ENCODE results near the gene TCF7L2. TPM values are rescaled to one million over a fixed set of nuclear protein-coding genes. Genes with fewer than 3 reads are reported as not detected.

Gene TCF7L2
- polyA plus RNA-seq, 3 donors: 2.1 to 23.5 (median 6.1) TPM

DNA sequence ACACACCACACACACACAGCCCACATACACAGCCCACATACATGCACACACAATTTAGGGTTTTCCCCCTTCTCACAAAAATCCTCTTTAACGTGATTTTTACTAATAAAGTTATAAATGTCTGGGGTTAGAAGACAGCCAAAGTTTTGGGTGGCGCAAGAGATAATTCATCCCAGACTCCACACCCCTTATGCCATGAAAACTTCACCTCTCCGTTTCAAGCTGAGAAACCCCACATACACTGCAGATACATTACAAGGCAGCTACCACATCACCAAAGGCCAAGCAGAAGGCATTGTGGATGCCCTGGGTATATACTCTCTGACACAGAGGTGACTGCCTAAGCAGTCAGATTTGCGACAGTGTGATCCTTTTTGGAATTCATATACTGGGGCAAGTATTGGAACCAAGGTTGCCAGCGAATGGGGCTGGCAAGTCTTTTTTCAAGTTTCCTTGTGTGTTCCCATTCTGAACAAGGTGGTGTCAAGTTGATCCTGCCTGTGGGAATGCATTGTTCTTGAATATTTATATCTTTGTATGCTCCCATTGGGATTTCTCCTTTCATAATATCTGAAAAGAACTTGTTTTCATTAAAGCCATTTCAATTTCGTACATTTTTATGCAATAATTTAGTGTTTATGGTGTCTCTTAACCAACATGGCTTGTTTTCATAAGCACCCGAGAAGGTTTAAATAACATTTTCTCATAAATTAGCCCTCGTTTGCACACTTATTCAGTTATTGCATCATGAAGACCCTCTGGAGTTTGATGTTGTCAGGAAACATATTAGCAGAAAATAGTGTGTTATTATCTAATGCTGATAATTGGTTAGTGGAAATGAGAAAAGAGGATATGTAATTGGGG is 130.2 kb downstream of the TCF7L2 start:
- Histone ChIP-seq H4K20me1 (ENCODE audit: insufficient read depth, low read length) (peaks cover 96% of the 10 kb centered on the region), H3K27me3 (ENCODE audit: control insufficient read depth in 2 of 2, insufficient read depth in 2 of 2, low read length in 2 of 2) (no peaks in the 10 kb centered on the region), H3K4me3 (replicated peaks in 1 of 3; ENCODE audit: low read depth in 2 of 3, low read length in 3 of 3) (no peak overlapping the region), H3K9me3 (replicated peaks in 1 of 2; ENCODE audit: control insufficient read depth in 1 of 2, insufficient read depth in 1 of 2, low read length in 2 of 2) (no peaks in the 10 kb centered on the region), H2AFZ (ENCODE audit: insufficient read depth, low read depth, low read length, poor library complexity, severe bottlenecking) (no peak overlapping the region), H3K79me2 (ENCODE audit: insufficient read depth, low read length) (no peaks in the 10 kb centered on the region), H3K4me2 (replicated peaks; ENCODE audit: extremely low read depth, low read length, poor library complexity, severe bottlenecking) (no peak overlapping the region), H3K27ac (ENCODE audit: low read depth in 1 of 2, low read length in 2 of 2) (no peak overlapping the region), H3K36me3 (replicated peaks in 1 of 2; ENCODE audit: control insufficient read depth in 1 of 2, insufficient read depth in 2 of 2, low read length in 2 of 2) (no peaks in the 10 kb centered on the region), H3K9ac (ENCODE audit: insufficient read depth, low read length, poor library complexity, severe bottlenecking) (no peak overlapping the region), H3K4me1 (ENCODE audit: control insufficient read depth in 1 of 2, insufficient read depth in 2 of 2, low read length in 2 of 2) (no peaks in the 10 kb centered on the region)
- 100% methylated on average over 3 of the region's 8 CpGs for WGBS (ENCODE audit: insufficient coverage)
- Mint-ChIP-seq H3K9me3 (no peaks in the 10 kb centered on the region), H3K4me1 (no peaks in the 10 kb centered on the region), H3K27me3 (ENCODE audit: low read depth in 3 of 3) (peaks cover 0 to 1% (median 0%) of the 10 kb centered on the region in 3 donors), H3K36me3 (peaks cover 8 to 36% of the 10 kb centered on the region in 2 donors), H3K27ac (no peak overlapping the region), H3K4me3 (no peak overlapping the region)
- no peak for DNase-seq
- TF ChIP-seq, protein P1, sequence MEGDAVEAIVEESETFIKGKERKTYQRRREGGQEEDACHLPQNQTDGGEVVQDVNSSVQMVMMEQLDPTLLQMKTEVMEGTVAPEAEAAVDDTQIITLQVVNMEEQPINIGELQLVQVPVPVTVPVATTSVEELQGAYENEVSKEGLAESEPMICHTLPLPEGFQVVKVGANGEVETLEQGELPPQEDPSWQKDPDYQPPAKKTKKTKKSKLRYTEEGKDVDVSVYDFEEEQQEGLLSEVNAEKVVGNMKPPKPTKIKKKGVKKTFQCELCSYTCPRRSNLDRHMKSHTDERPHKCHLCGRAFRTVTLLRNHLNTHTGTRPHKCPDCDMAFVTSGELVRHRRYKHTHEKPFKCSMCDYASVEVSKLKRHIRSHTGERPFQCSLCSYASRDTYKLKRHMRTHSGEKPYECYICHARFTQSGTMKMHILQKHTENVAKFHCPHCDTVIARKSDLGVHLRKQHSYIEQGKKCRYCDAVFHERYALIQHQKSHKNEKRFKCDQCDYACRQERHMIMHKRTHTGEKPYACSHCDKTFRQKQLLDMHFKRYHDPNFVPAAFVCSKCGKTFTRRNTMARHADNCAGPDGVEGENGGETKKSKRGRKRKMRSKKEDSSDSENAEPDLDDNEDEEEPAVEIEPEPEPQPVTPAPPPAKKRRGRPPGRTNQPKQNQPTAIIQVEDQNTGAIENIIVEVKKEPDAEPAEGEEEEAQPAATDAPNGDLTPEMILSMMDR (IDR thresholded peaks at IDR 0.05): no peak
- intact Hi-C loops (cut with micrococcal nuclease): no loop called here

DNA sequence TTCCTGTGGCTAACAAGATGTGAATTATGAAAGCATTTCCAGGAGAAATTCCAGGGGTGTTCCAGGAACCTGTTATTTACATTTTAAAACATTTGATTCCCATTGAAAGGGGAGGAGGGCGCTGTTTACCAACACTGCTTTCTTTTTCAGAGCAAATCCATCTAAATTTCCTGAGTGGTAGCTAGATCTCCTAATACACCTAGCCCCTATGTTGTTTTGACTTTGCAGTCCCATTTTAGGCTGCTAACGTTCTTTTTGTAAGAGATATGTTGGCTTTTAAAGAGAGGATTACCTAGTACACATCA is 130.8 kb downstream of the TCF7L2 start:
- H3K4me1 ChIP-seq (ENCODE audit: control insufficient read depth in 1 of 2, insufficient read depth in 2 of 2, low read length in 2 of 2): no peaks in the 10 kb centered on the region
- Mint-ChIP-seq H3K4me3 (no peak overlapping the region), H3K9me3 (no peaks in the 10 kb centered on the region), H3K36me3 (peaks cover 13 to 39% of the 10 kb centered on the region in 2 donors), H3K27ac (no peak overlapping the region), H3K27me3 (ENCODE audit: low read depth in 3 of 3) (peaks cover 0 to 1% (median 0%) of the 10 kb centered on the region in 3 donors), H3K4me1 (no peaks in the 10 kb centered on the region)
- peaks cover 98% of the 10 kb centered on the region for H4K20me1 ChIP-seq (ENCODE audit: insufficient read depth, low read length)
- H3K9me3 ChIP-seq (replicated peaks in 1 of 2; ENCODE audit: control insufficient read depth in 1 of 2, insufficient read depth in 1 of 2, low read length in 2 of 2): no peaks in the 10 kb centered on the region
- no CpG with 5 or more reads among the region's 2 CpGs for WGBS (ENCODE audit: insufficient coverage)
- H3K9ac ChIP-seq (ENCODE audit: insufficient read depth, low read length, poor library complexity, severe bottlenecking): no peak overlapping the region
- no peak overlapping the region for H3K4me2 ChIP-seq (replicated peaks; ENCODE audit: extremely low read depth, low read length, poor library complexity, severe bottlenecking)
- no peak overlapping the region for H3K4me3 ChIP-seq (replicated peaks in 1 of 3; ENCODE audit: low read depth in 2 of 3, low read length in 3 of 3)
- H3K27me3 ChIP-seq (ENCODE audit: control insufficient read depth in 2 of 2, insufficient read depth in 2 of 2, low read length in 2 of 2): no peaks in the 10 kb centered on the region
- TF ChIP-seq, protein P1 (IDR thresholded peaks at IDR 0.05): no peak
- no peak overlapping the region for H2AFZ ChIP-seq (ENCODE audit: insufficient read depth, low read depth, low read length, poor library complexity, severe bottlenecking)
- intact Hi-C loops (cut with micrococcal nuclease): no loop called here
- no peak for DNase-seq
- H3K27ac ChIP-seq (ENCODE audit: low read depth in 1 of 2, low read length in 2 of 2): no peak overlapping the region
- H3K36me3 ChIP-seq (replicated peaks in 1 of 2; ENCODE audit: control insufficient read depth in 1 of 2, insufficient read depth in 2 of 2, low read length in 2 of 2): peaks cover 0 to 4% of the 10 kb centered on the region in 2 donors
- no peaks in the 10 kb centered on the region for H3K79me2 ChIP-seq (ENCODE audit: insufficient read depth, low read length)
